ENCODE results near the gene FAM110C.
"Not testable (repeated sequence)": the region's sequence is repeated elsewhere in the genome, so short reads cannot be mapped to it uniquely, and the experiment has no call there.

The FAM110C gene

GRCh38 chr2:42788-43187 lies 3.5 kb downstream of the FAM110C start:
- DNase-seq = no peak

DNA sequence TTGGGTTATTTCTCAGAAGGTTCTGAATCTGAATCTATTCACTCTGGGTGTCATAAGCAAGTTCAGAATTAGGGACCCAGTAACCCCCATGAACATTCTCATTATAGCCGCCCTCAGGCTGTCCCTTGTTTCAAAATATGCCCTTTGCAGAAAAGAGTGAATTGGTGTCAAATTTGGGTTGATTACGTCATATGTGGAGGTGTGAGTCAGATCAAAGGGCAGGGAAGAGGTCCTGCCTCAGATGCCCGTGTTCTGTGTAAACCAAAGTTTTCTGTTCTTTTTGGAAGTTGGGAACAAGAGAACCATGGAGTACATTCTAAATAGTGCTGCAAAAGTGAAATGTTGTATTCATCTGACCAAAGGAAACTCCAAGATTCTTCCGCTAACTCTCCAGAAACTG lies 5.8 kb downstream of the FAM110C start:
- DNase-seq = no peak

DNA sequence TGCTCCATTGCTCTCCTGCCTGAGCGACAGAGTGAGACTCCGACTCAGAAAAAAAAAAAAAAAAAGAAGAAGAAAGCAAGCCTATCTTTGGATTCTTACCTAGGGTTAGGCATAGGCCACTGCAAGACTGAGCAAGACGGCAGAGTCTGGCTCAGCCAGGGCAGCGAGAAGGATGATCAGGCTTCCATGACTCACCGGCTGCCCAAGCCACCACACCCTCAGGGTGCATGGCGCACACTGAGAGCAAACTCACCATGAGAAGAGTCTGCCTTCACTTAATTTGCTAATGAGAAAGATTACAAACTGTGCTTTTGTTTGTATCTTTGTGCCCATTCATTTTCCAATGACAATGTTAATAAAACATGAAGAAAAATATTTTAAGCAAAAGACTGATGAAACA lies 8.2 kb downstream of the FAM110C start:
- no peak for DNase-seq

DNA sequence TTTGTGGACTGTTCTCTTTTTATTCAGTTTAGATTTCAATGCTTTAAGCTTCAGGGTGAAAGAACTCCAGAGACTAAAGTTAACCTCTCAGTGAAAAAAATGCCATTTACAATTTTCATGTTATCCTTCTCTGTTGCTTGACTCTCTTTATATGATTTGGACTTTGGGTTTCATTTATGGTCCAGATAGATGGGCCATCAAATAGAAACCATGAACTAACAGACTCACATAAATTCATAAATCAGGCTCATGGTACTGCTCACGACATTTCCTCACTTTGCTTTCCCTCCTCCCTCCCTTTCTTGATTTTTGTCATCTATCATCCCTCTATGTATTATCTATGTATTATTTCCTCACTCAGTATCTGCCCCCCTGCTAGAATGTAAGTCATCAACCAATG lies 10.0 kb downstream of the FAM110C start:
- no peak for DNase-seq

DNA sequence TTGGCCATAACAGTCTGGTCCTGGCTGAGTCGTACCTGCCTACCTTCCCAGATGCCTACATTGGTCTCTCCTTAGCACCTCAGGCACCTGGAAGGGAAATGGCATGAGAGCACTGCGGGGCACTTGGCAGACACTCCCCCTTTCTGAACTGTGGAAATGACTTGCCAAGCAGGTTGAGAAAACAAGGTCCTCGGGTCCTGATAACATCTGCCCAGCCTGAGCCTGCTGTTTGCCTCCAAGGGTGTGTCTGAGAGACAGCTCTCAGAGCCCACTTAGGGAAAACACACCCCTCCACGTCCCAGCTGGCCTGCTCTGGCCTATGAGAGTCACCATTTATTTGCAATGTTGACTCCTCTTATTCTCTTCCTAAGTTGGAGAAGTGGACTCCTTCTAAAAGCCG lies 10.5 kb downstream of the FAM110C start:
- no peak for DNase-seq

GRCh38 chr2:33620-34019 lies 12.7 kb downstream of the FAM110C start:
- DNase-seq = peak in 1 of 4 experiments; percentile 4

DNA sequence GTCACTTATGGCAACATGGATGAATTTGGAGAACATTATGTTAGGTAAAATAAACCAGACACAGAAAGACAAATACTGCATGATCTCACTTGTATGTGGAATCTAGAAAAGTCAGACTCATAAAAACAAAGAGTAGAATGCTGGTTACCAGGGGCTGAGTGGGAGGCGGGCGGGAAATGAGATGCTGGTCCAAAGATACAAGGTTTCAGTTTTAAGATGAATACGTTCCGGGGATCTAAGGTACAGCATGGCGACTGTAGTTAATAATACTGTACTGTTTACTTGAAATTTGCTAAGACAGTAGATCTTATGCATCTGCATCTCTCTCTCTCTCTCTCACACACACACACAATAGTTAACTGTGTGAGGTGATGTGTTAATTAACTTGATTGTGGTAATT lies 14.2 kb downstream of the FAM110C start:
- no peak for DNase-seq

DNA sequence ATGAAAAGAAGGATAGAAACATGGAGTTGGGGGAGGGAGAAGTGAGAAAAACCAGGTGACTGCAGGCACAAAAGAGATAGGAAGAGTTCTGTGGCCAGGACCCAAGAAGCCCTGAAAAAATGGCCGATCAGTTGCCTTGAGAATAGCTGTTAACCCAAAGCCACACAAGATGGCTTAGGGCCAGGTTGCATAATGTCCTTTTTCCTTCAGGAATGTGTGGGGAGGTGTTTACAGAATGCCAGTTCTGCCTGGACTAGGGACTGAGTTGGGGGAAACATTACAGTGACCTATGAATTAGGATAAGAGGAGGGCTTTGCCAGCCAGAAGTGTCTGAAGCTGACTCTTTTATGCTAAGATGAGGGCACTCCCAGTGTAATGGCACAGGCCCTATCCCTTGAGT lies 17.1 kb downstream of the FAM110C start:
- DNase-seq = no peak

GRCh38 chr2:28406-28975 lies 17.8 kb downstream of the FAM110C start:
- DNase-seq = no peak

DNA sequence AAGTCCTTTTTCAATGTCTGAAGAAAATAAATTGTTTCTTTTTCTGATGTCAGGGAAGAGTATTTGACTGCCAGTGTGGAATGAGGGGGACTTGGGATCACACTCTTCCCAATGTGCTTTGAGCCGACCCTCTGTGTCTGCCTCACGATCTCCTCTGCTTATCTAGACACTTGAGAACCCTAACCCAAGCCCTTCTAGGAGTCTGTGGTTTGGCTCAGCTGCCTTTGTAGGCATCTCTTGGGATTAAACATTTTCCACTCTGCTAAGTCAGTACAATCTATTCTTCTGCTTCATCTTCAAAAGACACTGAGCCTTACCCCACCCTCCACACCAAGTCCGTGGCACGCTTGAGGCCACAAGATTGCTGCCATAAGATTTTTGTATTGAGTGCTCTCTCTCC lies 19.4 kb downstream of the FAM110C start:
- DNase-seq = no peak

DNA sequence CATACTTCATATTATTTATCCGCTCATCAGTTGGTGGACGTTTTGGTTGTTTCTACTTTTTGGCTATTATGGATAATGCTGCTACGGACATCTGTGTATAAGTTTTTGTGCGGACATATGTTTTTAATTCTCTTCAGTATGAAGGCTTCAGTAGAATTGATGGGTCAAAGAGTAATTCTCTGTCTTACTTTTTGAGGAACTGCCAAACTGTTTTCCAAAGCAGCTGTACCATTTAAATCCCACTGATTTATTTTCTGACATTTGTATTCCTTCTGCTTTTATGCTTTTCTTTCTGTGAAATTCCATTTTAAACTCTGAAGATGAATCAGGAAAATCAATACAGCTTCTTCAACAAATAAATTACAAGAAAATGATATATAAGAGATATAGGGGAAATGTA lies 20.8 kb downstream of the FAM110C start:
- no peak for DNase-seq

DNA sequence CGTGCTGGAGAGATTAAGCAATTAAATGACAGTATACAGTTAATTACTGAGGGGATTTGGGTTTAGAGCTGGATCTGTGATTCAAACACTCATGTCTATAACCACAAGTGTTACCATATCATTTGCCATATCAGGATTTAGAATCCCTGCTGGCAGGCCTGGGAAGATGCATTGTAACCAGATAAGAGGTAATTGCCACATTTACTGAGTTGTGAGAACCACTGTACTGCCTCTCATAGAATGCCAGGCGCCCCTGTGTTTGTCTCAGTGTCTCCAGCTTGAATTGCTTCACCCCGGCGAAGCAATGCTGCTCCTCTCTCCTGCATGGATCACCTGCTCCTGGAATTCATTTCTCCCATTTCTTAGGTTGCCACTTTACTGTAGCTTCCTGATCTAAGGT lies 21.7 kb downstream of the FAM110C start:
- DNase-seq = not testable (repeated sequence)

DNA sequence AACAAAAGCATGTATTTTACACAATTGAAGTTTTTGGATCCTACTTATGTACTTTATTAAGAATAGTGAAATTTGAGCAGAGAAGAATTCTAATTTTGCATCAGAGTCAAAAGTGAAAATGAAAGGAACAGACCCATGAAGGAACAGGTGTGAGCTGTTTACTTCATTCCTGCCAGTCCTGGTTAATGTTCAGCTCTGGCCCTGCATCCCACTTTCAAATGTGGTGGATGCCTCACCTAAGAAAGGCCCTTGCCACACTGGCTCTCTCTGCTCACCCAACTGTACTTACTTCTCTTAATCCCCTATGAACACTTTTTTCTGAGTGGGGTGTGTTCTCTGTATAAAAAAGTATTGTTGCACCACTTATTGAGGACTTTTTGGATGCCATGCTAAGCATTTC lies 22.2 kb downstream of the FAM110C start:
- DNase-seq = no peak

DNA sequence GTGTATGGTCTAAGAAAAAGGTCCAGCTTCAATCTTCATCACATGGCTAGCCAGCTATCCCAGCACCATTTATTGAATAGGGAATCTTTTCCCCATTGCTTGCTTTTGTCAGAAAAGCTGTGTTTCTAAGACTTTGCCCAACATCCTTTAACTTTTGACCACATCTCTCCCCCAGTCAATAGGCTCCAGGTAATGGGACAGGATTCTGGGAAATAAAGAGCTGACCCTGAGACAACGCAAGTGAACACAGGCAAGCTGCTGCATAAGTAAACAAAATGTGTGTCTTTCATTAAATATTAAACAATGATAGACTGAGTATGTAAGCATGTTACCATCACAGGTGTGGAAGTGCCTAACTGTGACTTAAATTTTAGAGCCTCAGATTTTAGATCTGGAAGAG lies 23.0 kb downstream of the FAM110C start:
- no peak for DNase-seq

- DNase-seq = not testable (repeated sequence)
Observed at GRCh38 chr2:22244-22643, 24.1 kb downstream of the FAM110C start.

- not testable (repeated sequence) for DNase-seq
Observed at GRCh38 chr2:20259-20658, 26.0 kb downstream of the FAM110C start.

- DNase-seq = no peak
Observed at GRCh38 chr2:19505-19904, 26.8 kb downstream of the FAM110C start.

GRCh38 chr2:18402-19271 lies 27.7 kb downstream of the FAM110C start:
- no peak for DNase-seq

- DNase-seq = not testable (repeated sequence)
Observed at GRCh38 chr2:15916-16315, 30.4 kb downstream of the FAM110C start.

GRCh38 chr2:11248-11941 lies 34.9 kb downstream of the FAM110C start:
- DNase-seq = peak; percentile 8 to 36 (median 20)

DNA sequence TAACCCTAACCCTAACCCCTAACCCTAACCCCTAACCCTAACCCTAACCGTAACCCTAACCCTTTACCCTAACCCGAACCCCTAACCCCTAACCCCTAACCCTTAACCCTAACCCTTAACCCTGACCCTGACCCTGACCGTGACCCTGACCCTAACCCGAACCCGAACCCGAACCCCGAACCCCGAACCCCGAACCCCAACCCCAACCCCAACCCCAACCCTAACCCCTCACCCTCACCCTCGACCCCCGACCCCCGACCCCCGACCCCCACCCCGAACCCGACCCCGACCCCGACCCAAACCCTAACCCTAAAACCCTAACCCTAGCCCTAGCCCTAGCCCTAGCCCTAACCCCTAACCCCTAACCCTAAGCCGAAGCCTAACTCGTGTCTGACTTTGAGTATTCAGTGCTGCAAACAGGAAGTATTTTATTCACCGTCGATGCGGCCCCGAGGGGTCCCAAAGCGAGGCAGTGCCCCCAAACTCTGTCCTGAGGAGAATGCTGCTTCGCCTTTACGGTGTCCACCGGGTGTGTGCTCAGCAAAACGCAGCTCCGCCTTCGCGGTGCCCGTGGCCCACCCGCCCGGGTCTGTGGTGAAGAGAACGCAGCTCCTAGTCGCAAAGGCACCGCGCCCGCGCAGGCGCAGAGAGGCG lies 36.0 kb downstream of the FAM110C start:
- no peak for DNase-seq
